ENCODE data around the gene HYCC2.
"Not testable (repeated sequence)": the region's sequence is repeated elsewhere in the genome, so short reads cannot be mapped to it uniquely, and the experiment has no call there.

HYCC2 gene

GRCh38 chr2:201038855-201039254 is 32.6 kb downstream of the HYCC2 start:
- Histone ChIP-seq H3K4me3 (ENCODE audit: low read depth in 1 of 2, low read length in 1 of 2) (no peak overlapping the region), H3K27me3 (no peaks in the 10 kb centered on the region), H3K4me1 (ENCODE audit: control insufficient read depth in 1 of 2, insufficient read depth in 1 of 2, low read depth in 1 of 2, low read length in 1 of 2) (no peaks in the 10 kb centered on the region), H3K9me3 (no peaks in the 10 kb centered on the region), H3K27ac (no peak overlapping the region), H3K36me3 (peaks cover 31% of the 10 kb centered on the region)
- TF ChIP-seq, protein P1, sequence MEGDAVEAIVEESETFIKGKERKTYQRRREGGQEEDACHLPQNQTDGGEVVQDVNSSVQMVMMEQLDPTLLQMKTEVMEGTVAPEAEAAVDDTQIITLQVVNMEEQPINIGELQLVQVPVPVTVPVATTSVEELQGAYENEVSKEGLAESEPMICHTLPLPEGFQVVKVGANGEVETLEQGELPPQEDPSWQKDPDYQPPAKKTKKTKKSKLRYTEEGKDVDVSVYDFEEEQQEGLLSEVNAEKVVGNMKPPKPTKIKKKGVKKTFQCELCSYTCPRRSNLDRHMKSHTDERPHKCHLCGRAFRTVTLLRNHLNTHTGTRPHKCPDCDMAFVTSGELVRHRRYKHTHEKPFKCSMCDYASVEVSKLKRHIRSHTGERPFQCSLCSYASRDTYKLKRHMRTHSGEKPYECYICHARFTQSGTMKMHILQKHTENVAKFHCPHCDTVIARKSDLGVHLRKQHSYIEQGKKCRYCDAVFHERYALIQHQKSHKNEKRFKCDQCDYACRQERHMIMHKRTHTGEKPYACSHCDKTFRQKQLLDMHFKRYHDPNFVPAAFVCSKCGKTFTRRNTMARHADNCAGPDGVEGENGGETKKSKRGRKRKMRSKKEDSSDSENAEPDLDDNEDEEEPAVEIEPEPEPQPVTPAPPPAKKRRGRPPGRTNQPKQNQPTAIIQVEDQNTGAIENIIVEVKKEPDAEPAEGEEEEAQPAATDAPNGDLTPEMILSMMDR (IDR thresholded peaks at IDR 0.05) = no peak

DNA sequence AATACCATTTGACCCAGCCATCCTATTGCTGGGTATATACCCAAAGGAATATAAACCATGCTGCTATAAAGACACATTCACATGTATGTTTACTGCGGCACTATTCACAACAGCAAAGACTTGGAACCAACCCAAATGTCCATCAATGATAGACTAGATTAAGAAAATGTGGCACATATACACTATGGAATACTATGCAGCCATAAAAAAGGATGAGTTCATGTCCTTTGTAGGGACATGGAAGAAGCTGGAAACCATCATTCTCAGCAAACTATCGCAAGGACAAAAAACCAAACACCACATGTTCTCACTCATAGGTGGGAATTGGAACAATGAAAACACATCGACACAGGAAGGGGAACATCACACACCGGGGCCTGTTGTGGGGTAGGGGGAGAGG is 33.1 kb downstream of the HYCC2 start:
- H3K4me1 ChIP-seq (ENCODE audit: control insufficient read depth in 1 of 2, insufficient read depth in 1 of 2, low read depth in 1 of 2, low read length in 1 of 2); H3K4me3 ChIP-seq (ENCODE audit: low read depth in 1 of 2, low read length in 1 of 2); H3K27ac ChIP-seq; H3K27me3 ChIP-seq; H3K9me3 ChIP-seq: not testable (repeated sequence)
- H3K36me3 ChIP-seq = peaks cover 26% of the 10 kb centered on the region

- H3K27me3 ChIP-seq; H3K9me3 ChIP-seq; H3K27ac ChIP-seq; H3K4me3 ChIP-seq (ENCODE audit: low read depth in 1 of 2, low read length in 1 of 2); H3K4me1 ChIP-seq (ENCODE audit: control insufficient read depth in 1 of 2, insufficient read depth in 1 of 2, low read depth in 1 of 2, low read length in 1 of 2): not testable (repeated sequence)
- H3K36me3 ChIP-seq = peaks cover 12% of the 10 kb centered on the region
Measured at GRCh38 chr2:201034355-201034754, 37.1 kb downstream of the HYCC2 start.

- Histone ChIP-seq H3K9me3 (no peaks in the 10 kb centered on the region), H3K36me3 (peaks cover 46% of the 10 kb centered on the region), H3K4me1 (ENCODE audit: control insufficient read depth in 1 of 2, insufficient read depth in 1 of 2, low read depth in 1 of 2, low read length in 1 of 2) (no peaks in the 10 kb centered on the region), H3K27ac (no peak overlapping the region), H3K4me3 (ENCODE audit: low read depth in 1 of 2, low read length in 1 of 2) (no peak overlapping the region), H3K27me3 (no peaks in the 10 kb centered on the region)
- TF ChIP-seq, protein P1 (IDR thresholded peaks at IDR 0.05) = no peak
Measured at GRCh38 chr2:201024518-201024917, 47.0 kb downstream of the HYCC2 start.

- Histone ChIP-seq H3K27me3 (no peaks in the 10 kb centered on the region), H3K9me3 (no peaks in the 10 kb centered on the region), H3K4me3 (ENCODE audit: low read depth in 1 of 2, low read length in 1 of 2) (no peak overlapping the region), H3K4me1 (ENCODE audit: control insufficient read depth in 1 of 2, insufficient read depth in 1 of 2, low read depth in 1 of 2, low read length in 1 of 2) (no peaks in the 10 kb centered on the region), H3K36me3 (peaks cover 67% of the 10 kb centered on the region), H3K27ac (peak overlapping the region; percentile 35)
- TF ChIP-seq, protein P1 (IDR thresholded peaks at IDR 0.05) = no peak
Measured at GRCh38 chr2:201021914-201022313, 49.6 kb downstream of the HYCC2 start.

All from neutrophil (primary cell).